ENCODE measurements around the gene ZNF768.

ZNF768 gene

DNA sequence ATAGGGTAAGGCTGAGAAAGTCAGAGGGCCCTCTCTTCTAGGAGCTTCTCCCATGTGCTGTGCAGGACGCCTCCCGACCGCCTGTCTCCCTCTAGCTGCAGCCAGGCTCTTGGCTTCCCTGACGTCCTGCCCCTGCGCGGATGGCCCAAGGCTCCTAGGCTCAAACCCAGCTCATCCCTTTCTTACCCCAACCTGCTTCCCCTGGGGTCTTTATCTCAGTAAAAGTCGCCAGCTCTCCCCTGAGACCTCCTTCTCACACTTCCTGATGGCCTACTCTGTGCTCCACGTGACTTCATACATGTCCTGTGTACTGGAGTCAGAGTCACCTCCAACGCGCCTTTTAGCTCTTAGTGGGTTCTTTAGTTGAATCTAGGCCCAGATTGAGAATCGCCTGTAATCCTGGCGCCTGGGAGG is 9.4 kb upstream of the ZNF768 start:
- TF ChIP-seq CTCF (IDR thresholded peaks at IDR 0.05; ENCODE audit: unreplicated experiment in 3 of 3): peak; percentile 52 to 61 (median 59)
- no peaks in the 10 kb centered on the region for H3K9me3 Mint-ChIP-seq
- H3K27me3 Mint-ChIP-seq (ENCODE audit: low read depth): no peaks in the 10 kb centered on the region
- H3K27ac Mint-ChIP-seq: peak overlapping the region; percentile 97 to 99 (median 97)
- peaks cover 14% of the 10 kb centered on the region for H3K36me3 Mint-ChIP-seq (ENCODE audit: low read depth)
- peak overlapping the region; percentile 90 to 94 (median 94) for H3K4me3 Mint-ChIP-seq
- peaks cover 25% of the 10 kb centered on the region for H3K4me1 Mint-ChIP-seq

DNA sequence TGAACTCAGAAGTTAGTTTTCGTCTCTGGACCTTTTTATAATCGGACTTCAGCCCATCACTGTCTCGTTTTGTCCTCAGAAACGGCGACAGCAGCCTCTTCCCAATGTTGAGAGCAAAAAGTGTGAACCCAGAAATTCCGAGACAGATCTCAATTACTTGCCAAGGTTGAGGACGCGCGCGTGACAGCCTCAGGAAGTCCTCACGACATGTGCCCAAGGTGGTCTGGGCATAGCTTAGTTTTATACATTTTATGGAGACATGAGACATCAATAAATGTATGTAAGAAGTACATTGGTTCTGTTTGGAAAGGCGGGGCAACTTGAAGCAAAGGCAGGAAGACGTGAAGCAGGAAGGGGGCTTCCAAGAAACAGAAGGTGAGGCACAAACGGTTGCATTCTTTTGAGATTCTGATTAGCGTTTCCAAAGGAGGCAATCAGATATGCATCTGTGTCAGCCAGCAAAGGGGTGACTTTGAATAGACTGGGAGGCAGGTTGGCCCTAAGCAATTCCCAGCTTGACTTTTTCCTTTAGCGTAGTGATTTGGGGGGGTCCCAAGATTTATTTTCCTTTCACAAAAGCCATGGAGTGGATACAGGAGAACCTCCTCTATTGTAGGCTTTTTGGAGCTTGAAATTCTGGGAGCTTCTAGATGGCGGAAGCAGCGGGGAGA is 8.9 kb upstream of the ZNF768 start:
- Mint-ChIP-seq H3K36me3 (ENCODE audit: low read depth) (peaks cover 17% of the 10 kb centered on the region), H3K4me1 (peaks cover 25% of the 10 kb centered on the region), H3K4me3 (peak overlapping the region; percentile 90 to 94 (median 94)), H3K27ac (peak overlapping the region; percentile 97 to 99 (median 97)), H3K9me3 (no peaks in the 10 kb centered on the region), H3K27me3 (ENCODE audit: low read depth) (no peaks in the 10 kb centered on the region)
- TF ChIP-seq CTCF (IDR thresholded peaks at IDR 0.05; ENCODE audit: unreplicated experiment in 3 of 3): no peak

GRCh38 chr16:30534368-30535105 is 8.2 kb upstream of the ZNF768 start, which contains the start of gene ZNF747:
TSS of gene ZNF747 (minus strand) at chr16:30534858. CDS start at chr16:30534679, 179 bp downstream.
- Mint-ChIP-seq H3K36me3 (ENCODE audit: low read depth) (peaks cover 17% of the 10 kb centered on the region), H3K9me3 (no peaks in the 10 kb centered on the region), H3K27me3 (ENCODE audit: low read depth) (no peaks in the 10 kb centered on the region), H3K27ac (peak within 1 kb of the TSS; percentile 97 to 99 (median 97)), H3K4me1 (peaks cover 25% of the 10 kb centered on the region), H3K4me3 (peak within 1 kb of the TSS; percentile 90 to 94 (median 94))
- TF ChIP-seq CTCF (IDR thresholded peaks at IDR 0.05; ENCODE audit: unreplicated experiment in 3 of 3): no peak

- Mint-ChIP-seq H3K4me3 (peak overlapping the region; percentile 88 to 94 (median 89)), H3K27ac (peak overlapping the region; percentile 78 to 97 (median 94)), H3K27me3 (ENCODE audit: low read depth) (no peaks in the 10 kb centered on the region), H3K36me3 (ENCODE audit: low read depth) (peaks cover 17% of the 10 kb centered on the region), H3K4me1 (peaks cover 25% of the 10 kb centered on the region), H3K9me3 (no peaks in the 10 kb centered on the region)
- TF ChIP-seq CTCF (IDR thresholded peaks at IDR 0.05; ENCODE audit: unreplicated experiment in 3 of 3): no peak
These were observed 7.5 kb upstream of the ZNF768 start for GRCh38 chr16:30533748-30534367.

DNA sequence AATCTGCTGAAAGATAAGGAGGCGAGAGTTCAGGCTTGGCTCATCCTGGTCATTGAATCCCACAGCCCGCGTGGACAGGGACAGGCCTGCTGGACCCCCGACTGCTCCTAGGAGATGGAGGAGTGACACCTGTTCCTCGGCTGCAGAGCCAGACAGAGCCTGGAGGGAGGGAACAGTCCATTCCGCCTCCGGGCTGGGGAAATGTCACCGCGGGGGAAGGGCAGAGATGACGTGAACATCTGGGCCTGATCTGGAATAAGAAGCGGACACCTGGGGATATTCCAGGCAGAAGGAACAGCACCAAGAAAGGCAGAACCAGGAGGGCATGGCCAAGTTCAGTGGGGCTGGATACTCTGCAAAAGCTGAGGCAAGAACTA is 6.8 kb upstream of the ZNF768 start:
- H3K27ac Mint-ChIP-seq: peak overlapping the region; percentile 78 to 98 (median 97)
- peaks cover 29% of the 10 kb centered on the region for H3K4me1 Mint-ChIP-seq
- H3K4me3 Mint-ChIP-seq: peak overlapping the region; percentile 86 to 94 (median 88)
- H3K27me3 Mint-ChIP-seq (ENCODE audit: low read depth): no peaks in the 10 kb centered on the region
- no peak for TF ChIP-seq CTCF (IDR thresholded peaks at IDR 0.05; ENCODE audit: unreplicated experiment in 3 of 3)
- H3K36me3 Mint-ChIP-seq (ENCODE audit: low read depth): peaks cover 17% of the 10 kb centered on the region
- no peaks in the 10 kb centered on the region for H3K9me3 Mint-ChIP-seq

Measured in nephron (organoid).